MM.1S (cell line): ENCODE data around the gene PREX1.

Experiments used
- DNase-seq: peaks from one replicate; pipeline ENCODE4 v3.0.0-alpha.2; 2015
- H2AFZ ChIP-seq: fragments of 300-600 bp; sonication (generic); 2 replicates; pipeline ENCODE4 v1.6.0; 2016; ENCODE audit warnings: antibody characterized with exemption, low read length
- H3F3A ChIP-seq: fragments of 300-600 bp; sonication (generic); 2 replicates; pipeline ENCODE4 v1.6.1; 2016; ENCODE audit warnings: mild to moderate bottlenecking, antibody characterized with exemption, low read length, moderate library complexity, mixed read lengths; ENCODE audit not compliant: insufficient read depth
- H3K27ac ChIP-seq: fragments of 300-600 bp; sonication (generic); 2 replicates; pipeline ENCODE4 v1.5.1; 2016; ENCODE audit warnings: mild to moderate bottlenecking, low read length
- H3K27me3 ChIP-seq: fragments of 300-600 bp; sonication (generic); replicated peaks from 2 replicates; pipeline ENCODE4 v1.6.0; 2016; ENCODE audit warnings: low read length; ENCODE audit not compliant: insufficient read depth
- H3K36me3 ChIP-seq: fragments of 300-600 bp; sonication (generic); replicated peaks from 2 replicates; pipeline ENCODE4 v1.6.1; 2016; ENCODE audit warnings: mild to moderate bottlenecking, low read length, mixed read lengths; ENCODE audit not compliant: insufficient read depth
- H3K4me1 ChIP-seq: fragments of 300-600 bp; sonication (generic); 2 replicates; pipeline ENCODE4 v1.6.1; 2016; ENCODE audit warnings: low read length, mixed read lengths
- H3K4me2 ChIP-seq: fragments of 300-600 bp; sonication (generic); 2 replicates; pipeline ENCODE4 v1.6.0; 2016; ENCODE audit warnings: low read depth, low read length
- H3K4me3 ChIP-seq: fragments of 300-600 bp; sonication (generic); 2 replicates; pipeline ENCODE4 v1.5.1; 2016; ENCODE audit warnings: low read length, mixed read lengths
- H3K79me2 ChIP-seq: fragments of 300-600 bp; sonication (generic); 2 replicates; pipeline ENCODE4 v1.6.1; 2016; ENCODE audit warnings: mixed run types, low read length, mixed read lengths
- H3K9ac ChIP-seq: fragments of 300-600 bp; sonication (generic); 2 replicates; pipeline ENCODE4 v1.6.1; 2016; ENCODE audit warnings: low read length, mixed read lengths
- H3K9me2 ChIP-seq: fragments of 300-600 bp; sonication (generic); replicated peaks from 2 replicates; pipeline ENCODE4 v1.6.1; 2016; ENCODE audit warnings: mild to moderate bottlenecking, low read length, mixed read lengths; ENCODE audit not compliant: insufficient read depth
- H3K9me3 ChIP-seq: fragments of 300-600 bp; sonication (generic); replicated peaks from 2 replicates; pipeline ENCODE4 v1.6.1; 2016; ENCODE audit warnings: mild to moderate bottlenecking, low read length, mixed read lengths; ENCODE audit not compliant: insufficient read depth
- H4K20me1 ChIP-seq: fragments of 300-600 bp; sonication (generic); 2 replicates; pipeline ENCODE4 v1.6.1; 2016; ENCODE audit warnings: mild to moderate bottlenecking, low read length, moderate library complexity, mixed read lengths; ENCODE audit not compliant: insufficient read depth
- CTCF ChIP-seq: fragments of 300-600 bp; sonication (generic); IDR thresholded peaks from 2 replicates; pipeline ENCODE4 v1.5.1; 2016; ENCODE audit warnings: antibody characterized with exemption, low read length, mixed read lengths
- EZH2 ChIP-seq: fragments of 300-600 bp; sonication (generic); optimal IDR thresholded peaks from 2 replicates; pipeline ENCODE3; 2017; ENCODE audit warnings: low read depth, mild to moderate bottlenecking, antibody characterized with exemption, low read length, mixed read lengths
- EZH2phosphoT487 ChIP-seq: fragments of 300-600 bp; sonication (generic); IDR thresholded peaks from 2 replicates; pipeline ENCODE4 v1.6.1; 2018; ENCODE audit warnings: antibody characterized with exemption, low read length

The PREX1 gene

DNA sequence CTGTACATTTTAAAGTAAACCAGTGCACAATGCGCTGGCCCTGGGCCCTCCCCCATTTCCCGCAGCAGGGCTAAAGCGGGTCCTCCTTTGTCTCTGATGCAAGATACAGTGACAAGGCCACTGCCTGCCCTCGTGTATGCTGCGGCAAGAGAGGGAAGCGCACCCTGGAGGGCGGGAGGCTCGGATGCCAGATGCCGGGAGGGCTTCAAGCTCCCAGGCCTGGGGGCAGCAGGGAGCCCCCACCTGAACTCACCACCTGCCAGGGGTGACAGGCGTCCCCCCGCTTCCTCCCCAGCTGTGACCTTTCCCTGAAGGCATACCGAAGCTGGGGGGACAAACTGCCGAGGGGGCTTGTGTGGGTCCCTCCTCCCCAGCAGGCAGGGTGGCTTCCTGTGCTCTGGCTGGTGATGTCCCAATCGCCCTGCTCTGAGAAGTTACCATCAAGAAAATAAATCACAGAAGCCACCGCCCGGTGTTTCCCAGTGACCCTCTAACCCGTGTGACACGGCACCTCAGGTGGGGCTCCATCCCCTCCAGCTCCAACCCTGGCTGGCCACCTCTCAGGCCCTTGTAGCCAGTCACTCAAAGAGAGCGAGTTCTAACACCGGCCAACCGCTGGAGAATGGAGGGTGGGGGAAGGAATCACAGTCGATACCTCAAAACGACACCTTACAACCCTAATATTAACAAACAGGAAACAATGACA, 203.3 kb downstream of the PREX1 start:
- Histone ChIP-seq H3K36me3 (no peaks in the 10 kb centered on the region), H3K79me2 (no peaks in the 10 kb centered on the region), H3K4me2 (no peak overlapping the region), H3K9ac (no peak overlapping the region), H3K27ac (no peak overlapping the region), H3F3A (no peaks in the 10 kb centered on the region), H3K9me2 (no peaks in the 10 kb centered on the region), H2AFZ (no peak overlapping the region), H3K9me3 (no peaks in the 10 kb centered on the region), H3K27me3 (no peaks in the 10 kb centered on the region), H3K4me1 (peaks cover 5% of the 10 kb centered on the region; the same call in 1 of the 2 replicates), H3K4me3 (no peak overlapping the region), H4K20me1 (no peaks in the 10 kb centered on the region)
- TF ChIP-seq CTCF (no peak), EZH2phosphoT487 (no peak), EZH2 (no peak)
- no peak for DNase-seq

GRCh38 chr20:48623906-48624265, 203.9 kb downstream of the PREX1 start:
- Histone ChIP-seq H3K79me2 (no peaks in the 10 kb centered on the region), H3K9ac (no peak overlapping the region), H3F3A (no peaks in the 10 kb centered on the region), H3K4me1 (peaks cover 5% of the 10 kb centered on the region; the same call in 1 of the 2 replicates), H3K4me2 (no peak overlapping the region), H3K27ac (no peak overlapping the region), H4K20me1 (no peaks in the 10 kb centered on the region), H2AFZ (no peak overlapping the region), H3K4me3 (no peak overlapping the region), H3K27me3 (no peaks in the 10 kb centered on the region), H3K36me3 (no peaks in the 10 kb centered on the region), H3K9me3 (no peaks in the 10 kb centered on the region), H3K9me2 (no peaks in the 10 kb centered on the region)
- no peak for DNase-seq
- no peak for TF ChIP-seq CTCF
- TF ChIP-seq EZH2phosphoT487: no peak
- no peak for TF ChIP-seq EZH2

- Histone ChIP-seq H3K9me3 (no peaks in the 10 kb centered on the region), H3K27me3 (no peaks in the 10 kb centered on the region), H3K4me2 (no peak overlapping the region), H3K9ac (no peak overlapping the region), H3K9me2 (no peaks in the 10 kb centered on the region), H3K4me1 (peaks cover 5% of the 10 kb centered on the region; the same call in 1 of the 2 replicates), H2AFZ (no peak overlapping the region), H3K4me3 (no peak overlapping the region), H3K79me2 (no peaks in the 10 kb centered on the region), H3K27ac (no peak overlapping the region), H4K20me1 (no peaks in the 10 kb centered on the region), H3K36me3 (no peaks in the 10 kb centered on the region), H3F3A (no peaks in the 10 kb centered on the region)
- no peak for TF ChIP-seq EZH2
- no peak for TF ChIP-seq EZH2phosphoT487
- TF ChIP-seq CTCF: no peak
- no peak for DNase-seq
Measured at GRCh38 chr20:48623176-48623905, 204.5 kb downstream of the PREX1 start.
